ENCODE results near the gene MAP2K6.

DNA sequence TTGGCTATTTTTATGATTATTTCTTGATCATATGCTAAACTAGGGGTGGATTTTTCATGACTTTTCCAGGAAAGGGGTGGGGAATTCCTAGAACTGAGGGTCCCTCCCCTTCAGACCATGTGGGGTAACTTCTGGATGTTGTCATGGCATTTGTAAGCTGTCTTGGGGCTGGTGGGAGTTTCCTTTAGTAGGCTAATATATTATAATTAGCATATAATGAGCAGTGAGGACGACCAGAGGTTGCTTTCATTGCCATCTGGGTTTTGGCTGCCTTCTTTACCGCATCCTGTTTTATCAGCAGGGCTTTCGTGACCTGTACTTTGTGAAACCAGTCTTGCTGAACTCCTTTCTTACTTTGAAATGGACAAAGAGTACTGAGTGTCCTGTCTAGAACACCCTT, 47.2 kb upstream of the MAP2K6 start:
- TF ChIP-seq, protein P1, sequence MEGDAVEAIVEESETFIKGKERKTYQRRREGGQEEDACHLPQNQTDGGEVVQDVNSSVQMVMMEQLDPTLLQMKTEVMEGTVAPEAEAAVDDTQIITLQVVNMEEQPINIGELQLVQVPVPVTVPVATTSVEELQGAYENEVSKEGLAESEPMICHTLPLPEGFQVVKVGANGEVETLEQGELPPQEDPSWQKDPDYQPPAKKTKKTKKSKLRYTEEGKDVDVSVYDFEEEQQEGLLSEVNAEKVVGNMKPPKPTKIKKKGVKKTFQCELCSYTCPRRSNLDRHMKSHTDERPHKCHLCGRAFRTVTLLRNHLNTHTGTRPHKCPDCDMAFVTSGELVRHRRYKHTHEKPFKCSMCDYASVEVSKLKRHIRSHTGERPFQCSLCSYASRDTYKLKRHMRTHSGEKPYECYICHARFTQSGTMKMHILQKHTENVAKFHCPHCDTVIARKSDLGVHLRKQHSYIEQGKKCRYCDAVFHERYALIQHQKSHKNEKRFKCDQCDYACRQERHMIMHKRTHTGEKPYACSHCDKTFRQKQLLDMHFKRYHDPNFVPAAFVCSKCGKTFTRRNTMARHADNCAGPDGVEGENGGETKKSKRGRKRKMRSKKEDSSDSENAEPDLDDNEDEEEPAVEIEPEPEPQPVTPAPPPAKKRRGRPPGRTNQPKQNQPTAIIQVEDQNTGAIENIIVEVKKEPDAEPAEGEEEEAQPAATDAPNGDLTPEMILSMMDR (IDR thresholded peaks at IDR 0.05) = no peak
- TF ChIP-seq EZH2phosphoT487 (IDR thresholded peaks at IDR 0.05) (no peak), EZH2 (IDR thresholded peaks at IDR 0.05) (no peak)
